Left renal pelvis (tissue), 4 donors: ENCODE measurements around the gene JPT1. TPM values are rescaled to one million over a fixed set of nuclear protein-coding genes. Genes with fewer than 3 reads are reported as not detected.
"Not testable (repeated sequence)": the region's sequence is repeated elsewhere in the genome, so short reads cannot be mapped to it uniquely, and the experiment has no call there.

Experiments
- DNase-seq, 4 donors: peaks; one replicate each; pipeline ENCODE4 v3.0.0-alpha.2; 2013; ENCODE audit warnings: low read depth in 4 of 4, low spot score in 3 of 4
- polyA plus RNA-seq, 4 donors: library from polyadenylated mRNA; unstranded; fragments of 120-200 nt; gene quantifications; one replicate each; pipeline ENCODE4 v1.2.1, GENCODE V29; 2013; ENCODE audit not compliant: insufficient read length in 4 of 4

Gene JPT1
- polyA plus RNA-seq, 4 donors, result 57.9 to 103 (median 92.5) TPM

DNA sequence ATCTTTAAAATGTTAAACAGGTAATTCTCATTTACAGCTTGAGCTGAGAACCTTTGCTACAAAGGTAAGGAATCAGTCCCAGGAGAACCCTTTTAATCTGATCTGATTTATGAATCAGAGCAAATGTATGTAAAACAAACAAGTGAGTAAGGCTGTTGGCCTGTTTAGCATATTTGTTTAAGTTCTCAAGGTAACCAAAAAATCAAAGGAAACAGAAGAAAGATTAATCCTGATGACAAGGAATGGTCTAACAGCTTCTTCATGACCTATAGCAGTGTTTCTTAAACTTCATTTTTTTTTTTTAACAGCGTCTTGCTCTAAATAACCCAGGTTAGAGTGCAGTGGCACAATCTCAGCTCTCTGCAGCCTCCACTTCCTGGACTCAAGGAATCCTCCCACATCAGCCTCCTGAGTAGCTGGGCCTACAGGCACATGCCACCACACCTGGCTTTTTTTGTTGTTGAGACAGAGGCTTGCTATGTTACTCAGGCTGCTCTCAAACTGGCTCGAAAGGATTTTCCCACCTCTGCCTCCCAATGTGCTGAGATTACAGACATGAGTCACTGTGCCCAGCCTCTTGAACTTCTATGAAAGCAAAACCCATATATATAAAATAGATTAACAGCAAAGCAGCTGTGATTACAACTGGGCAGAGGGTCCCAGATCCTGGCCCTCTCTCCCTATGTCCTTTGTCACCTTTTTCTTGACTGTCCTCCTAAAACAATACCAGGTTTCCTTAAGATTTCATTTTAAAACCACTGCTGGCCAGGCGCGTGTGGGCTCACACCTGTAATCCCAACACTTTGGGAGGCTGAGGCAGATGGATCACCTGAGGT, 5.1 kb upstream of the JPT1 start:
- DNase-seq, result no peak

DNA sequence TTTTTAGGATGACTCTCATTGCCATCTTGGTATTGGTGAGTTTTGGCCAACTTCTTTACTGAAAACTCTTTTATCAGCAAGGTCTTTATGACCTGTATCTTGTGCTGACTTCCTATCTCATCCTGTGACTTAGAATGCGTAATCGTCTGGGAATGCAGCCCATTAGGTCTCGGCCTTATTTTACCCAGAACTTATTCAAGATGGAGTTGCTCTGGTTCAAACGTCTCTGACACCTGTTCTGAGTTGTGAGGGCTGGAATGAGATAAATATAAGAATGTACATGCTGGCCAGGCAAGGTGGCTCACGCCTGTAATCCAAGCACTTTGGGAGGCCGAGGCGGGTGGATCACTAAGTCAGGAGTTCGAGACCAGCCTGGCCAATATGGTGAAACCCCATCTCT, 4.2 kb upstream of the JPT1 start:
- DNase-seq, result not testable (repeated sequence)

DNA sequence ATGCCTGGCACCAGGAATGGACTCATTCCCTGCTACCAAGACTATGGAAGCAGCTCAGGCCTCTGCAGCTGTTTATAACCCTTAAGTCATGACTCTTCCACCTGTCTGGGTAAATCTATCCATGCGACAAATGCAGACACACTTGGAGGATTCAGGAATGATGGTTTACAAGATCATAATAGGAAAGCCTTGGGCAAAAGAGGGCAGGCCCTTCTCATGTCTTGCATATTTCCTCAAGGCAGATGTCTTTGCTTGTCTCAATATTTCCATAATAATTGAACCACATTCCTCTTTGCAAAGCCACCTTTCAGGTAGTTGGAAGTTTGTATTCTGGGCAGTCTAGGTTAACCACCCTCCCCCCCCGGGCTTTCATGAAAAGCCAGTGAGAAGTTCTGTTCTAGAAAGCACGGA, 884 bp upstream of the JPT1 start:
- no peak for DNase-seq

DNA sequence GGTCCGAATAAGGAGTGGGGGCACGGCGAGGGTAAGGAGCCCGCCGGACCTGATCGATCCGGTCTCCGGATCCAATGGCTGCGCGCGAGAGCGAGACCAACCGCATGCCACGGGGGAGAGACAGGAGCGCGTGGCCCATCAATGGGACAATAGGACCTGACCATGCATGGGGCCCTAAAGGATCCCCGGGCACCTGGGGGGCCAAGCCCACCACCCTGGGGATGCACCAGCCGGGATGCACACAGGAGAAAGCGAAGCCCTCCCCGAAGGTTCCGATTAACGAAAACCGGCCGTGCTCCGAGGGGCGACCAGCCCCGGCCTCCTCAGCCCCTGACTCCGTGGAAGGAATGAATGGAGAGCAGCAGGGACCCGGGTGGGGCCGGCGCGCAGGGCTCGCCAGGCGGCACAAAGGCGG, 525 bp downstream of the JPT1 start:
- no peak for DNase-seq

DNA sequence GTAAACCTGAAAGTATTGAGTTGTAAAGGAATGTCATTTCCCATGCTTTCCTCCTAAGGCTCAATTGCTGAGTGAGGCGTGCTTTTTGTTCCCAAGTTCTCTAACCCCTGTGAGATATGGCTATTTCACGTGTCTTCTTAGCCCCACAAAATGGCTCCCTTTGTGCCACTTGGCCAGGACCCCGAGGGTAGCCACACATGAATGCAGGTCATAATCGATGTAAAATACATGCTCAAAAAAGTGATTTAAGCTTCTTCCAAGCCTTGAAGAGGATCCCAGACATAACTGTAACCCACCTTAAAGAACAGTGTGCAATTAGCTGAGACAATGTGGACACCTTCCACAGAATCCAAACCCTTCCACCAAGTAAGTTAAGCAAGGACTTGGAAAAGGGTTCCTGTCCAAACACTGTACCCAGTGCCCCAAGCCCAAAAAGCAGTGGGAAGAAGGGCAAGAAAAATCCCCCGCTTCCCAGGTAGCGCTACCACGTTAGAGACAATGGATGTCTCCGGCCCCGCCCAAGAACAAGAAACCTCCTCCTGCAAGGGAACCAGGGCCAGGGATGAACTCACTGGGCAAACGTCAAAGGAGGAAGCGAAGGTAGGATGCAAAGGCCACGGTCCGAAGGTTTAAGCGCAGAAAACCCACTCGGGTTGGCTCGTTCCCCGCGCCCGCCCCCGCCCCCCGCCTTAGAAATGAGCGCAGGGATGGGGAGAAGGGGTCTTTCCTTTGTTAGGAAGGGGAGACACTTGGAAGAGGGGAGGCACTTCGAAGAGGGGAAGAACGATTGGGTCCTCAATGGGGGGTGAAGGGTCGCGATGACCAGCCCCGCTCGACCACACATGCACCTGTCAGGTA, 1.2 kb downstream of the JPT1 start:
- no peak for DNase-seq

DNA sequence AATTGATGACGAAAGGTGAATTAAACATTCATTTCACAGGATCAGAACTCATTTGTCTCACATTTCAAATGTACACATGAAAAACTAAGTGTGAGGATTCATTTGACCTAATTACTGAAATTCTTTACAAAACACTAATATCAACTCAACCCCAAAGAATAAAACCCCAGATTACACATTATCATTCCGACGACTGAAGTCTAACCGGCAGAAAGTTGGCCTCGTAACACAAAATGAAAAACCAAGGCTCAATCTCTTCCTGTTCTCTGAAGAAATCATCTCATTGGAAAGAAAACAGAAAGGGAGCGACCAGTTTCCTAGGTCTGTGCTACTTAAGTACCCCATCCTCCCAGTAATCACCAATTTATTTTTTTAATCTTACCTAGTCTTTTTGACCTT, 1.8 kb downstream of the JPT1 start:
- DNase-seq, result no peak

DNA sequence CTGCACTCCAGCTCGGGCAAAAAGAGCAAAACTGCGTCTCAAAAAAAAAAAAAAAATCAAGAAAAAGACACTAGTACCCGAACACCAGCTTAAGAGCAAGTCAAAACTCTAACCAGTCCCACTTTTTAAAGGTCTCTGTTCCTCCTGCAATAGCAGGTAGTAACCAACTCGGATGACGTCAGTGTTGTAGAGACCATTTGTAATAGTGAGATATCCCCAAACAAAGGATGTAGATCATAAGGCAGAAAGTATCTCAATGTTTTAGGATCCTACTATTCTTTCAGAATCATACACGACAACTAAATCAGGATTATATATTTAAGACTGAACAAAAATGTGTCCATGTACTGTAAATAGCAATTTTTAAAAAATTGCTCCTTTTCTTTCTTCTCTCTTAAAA, 2.4 kb downstream of the JPT1 start:
- no peak for DNase-seq

DNA sequence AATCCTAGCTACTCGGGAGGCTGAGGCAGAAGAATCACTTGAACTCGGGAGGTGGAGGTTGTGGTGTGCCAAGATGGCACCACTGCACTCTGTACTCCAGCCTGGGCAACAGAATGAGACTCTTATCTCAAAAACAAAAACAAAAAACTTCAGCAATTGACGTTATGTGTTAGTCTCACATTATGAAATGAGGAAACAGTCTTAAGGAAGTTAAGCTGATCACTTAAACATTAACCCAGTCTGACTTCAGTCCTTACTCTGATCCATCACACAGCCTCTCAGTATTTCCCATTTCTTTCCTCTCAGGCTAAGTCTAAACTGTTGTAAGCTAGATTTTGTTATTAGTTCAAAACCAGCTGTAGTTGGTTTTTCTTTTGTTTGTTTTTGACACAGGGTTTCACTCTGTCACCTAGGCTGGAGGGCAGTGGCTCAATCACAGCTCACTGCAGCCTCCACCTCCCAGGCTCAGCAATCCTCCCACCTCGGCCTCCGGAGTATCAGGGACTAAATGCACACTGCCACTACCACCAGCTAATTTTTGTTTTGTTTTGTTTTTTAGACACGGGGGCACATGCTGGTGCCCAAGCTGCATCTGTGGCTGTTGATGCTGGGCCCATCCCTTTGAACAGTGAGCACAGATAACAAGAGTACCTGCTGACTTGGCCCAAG, 6.3 kb downstream of the JPT1 start:
- DNase-seq, result no peak

DNA sequence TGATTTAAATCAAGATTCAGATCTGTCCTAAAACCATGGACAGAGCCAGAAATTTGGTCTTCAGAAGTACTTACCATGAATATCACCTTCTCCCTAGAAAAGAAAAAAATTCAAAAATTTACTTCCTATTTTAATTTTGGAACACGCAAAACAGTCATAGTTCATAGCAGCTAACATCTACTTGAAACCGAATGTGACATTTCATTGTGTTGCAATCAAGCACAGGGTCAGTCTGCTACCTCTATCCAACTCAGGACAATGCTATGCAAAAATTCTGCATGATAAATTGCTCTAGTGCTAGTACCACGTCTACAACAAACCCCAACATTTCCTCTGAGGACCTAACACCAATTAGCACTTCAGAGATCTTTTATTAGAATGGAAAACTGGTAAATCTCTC, 7.7 kb downstream of the JPT1 start:
- DNase-seq, result no peak

DNA sequence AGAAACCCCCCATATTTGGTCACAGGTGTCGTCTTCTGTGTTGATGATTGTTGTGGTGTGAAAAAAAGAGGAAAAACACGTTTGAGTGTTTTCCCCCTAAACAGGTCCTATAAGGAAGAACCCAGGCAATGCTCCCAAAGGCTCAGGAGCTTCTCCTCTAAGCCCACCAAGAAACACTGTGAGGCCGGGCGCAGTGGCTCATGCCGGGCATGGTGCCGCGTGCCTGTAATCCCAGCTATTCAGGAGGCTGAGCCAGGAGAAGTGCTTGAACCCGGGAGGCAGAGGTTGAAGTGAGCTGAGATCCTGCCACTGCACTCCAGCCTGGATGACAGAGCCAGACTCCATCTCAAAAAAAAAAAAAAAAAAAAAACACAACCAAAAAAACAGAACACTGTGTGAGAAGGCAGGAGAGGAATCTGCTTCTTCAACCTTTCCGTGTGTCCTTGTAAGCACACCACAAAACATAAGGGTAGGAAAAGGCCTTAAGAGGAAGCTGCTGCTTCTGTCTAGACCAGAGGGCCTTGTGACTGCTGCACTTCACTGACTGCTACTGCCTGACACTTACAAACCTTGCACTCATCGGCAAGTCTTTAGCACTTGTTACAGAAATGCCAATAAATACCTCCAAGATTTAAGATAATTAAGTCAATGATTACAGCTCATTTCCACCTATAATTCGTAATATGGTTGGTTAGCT, 9.3 kb downstream of the JPT1 start:
- DNase-seq, result no peak

DNA sequence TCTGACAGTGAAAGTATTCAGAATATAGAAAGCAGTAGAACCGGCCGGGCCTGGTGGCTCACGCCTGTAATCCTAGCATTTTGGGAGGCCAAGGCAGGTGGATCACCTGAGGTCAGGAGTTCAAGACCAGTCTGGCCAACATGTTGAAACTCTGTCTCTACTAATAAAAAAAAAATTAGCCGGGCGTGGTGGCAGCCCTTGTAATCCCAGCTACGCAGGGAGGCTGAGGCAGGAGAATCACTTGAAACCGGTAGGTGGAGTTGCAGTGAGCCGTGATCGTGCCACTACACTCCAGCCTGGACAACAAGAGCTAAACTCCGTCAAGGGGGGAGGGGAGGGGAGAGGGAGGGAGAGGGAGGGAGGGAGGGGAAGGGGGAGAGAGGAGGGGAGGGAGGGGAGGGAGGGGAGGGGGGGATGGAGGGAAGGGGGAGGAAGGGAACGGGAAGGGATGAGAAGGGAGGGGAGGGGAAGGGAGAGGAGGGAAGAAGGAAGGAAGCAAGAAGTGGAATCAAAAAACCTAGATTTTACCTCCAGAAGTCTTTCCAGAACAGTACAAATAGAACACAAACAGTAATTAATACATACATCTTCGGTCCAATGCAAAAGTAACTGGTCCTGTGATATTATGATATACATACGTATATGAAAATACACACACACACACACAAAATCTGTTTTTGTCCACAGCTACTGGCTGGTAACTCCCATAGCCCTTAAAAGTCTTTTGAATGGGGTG, 11.9 kb downstream of the JPT1 start:
- DNase-seq, result no peak

DNA sequence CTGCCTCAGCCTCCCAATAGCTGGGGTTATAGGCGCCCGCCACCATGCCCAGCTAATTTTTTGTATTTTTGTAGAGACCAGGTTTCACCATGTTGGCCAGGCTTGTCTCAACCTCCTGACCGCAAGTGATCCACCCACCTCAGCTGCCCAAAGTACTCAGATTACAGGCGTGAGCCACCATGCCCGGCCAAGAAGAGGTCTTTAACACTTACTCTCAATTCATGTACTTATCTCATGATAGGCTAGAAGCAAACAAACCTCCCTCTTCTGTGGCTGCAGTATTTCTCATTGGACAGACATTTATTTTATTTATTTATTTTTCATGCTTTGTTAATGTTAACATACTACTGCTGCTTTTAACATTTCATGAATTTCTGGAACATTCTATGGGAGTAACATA, 15.8 kb downstream of the JPT1 start:
- DNase-seq, result no peak

DNA sequence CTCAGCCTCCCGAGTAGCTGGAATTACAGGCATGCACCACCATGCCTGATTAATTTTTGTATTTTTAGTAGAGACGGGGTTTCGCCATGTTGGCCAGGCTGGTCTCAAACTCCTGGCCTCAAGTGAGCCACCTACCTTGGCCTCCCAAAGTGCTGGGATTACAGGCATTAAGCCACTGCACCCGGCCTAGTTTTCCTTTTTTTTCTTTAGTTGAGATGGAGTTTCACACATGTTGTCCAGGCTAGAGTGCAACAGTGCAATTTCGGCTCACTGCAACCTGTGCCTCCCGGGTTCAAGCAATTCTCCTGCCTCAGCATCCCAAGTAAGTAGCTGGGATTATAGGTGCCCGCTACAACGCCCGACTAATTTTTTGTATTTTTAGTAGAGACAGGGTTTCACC, 16.6 kb downstream of the JPT1 start:
- DNase-seq, result not testable (repeated sequence)

DNA sequence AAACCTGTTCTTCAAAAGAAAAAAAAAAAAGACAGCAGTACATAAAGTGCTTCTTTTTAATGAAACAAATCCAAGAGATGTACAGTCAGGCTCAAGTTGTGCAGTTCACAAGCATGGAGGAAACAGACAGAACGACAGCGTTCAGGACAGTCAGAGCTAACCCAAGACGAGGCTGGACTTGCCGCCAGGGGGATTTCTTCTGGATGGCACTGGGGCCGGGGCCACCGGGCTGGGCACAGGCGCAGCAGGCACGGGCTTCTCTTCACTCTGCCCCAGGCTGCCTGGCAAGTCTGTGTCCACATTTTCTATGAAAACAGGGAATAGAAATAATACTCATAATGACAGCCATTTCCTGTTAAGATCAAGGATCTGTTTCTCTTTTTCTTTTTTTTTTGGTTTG, 18.4 kb downstream of the JPT1 start:
- DNase-seq, result no peak

DNA sequence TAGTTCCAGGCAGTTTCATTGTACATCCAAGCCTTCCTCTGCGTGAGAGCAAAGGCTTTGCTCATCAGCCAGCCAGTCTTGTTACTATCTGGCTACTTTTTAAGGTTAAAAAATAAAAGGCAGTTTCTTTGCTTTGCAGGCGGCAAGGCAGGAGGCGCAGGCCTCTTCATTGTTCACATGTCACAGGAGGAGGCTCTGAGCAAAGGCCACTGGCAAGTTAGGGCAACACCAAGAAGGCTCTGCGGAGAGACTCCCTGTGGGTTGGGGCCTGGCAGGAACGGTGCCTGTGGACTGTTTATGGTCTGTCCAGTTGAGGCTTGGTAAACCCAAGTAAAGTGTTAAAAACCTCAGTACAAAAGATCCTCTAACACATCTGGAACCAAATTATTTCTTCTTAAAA, 18.9 kb downstream of the JPT1 start:
- DNase-seq, result no peak

DNA sequence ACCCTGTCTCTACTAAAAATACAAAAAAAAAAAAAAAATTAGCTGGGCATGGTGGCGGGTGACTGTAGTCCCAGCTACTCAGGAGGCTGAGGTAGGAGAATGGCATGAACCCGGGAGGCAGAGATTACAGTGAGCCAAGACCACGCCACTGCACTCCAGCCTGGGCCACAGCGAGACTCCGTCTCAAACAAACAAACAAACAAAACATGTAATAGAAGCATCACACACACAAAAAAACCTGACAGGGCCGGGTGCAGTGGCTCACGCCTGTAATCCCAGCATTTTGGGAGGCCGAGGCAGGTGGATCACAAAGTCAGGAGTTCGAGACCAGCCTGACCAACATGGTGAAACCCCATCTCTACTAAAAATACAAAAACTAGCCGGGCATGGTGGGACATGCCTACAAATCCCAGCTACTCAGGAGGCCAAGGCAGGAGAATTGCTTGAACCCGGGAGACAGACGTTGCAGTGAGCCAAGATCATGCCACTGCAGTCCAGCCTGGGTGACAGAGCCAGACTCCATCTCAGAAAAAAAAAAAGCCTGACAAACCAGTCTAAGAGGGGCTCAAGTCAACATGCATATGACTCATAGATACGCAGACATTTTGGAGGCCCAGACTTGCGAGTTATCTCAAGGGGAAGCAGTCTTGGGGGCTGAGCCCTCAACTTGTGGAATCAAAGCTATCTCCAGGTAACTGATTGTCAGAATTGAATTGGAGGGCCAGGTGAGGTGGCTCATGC, 20.5 kb downstream of the JPT1 start:
- not testable (repeated sequence) for DNase-seq

DNA sequence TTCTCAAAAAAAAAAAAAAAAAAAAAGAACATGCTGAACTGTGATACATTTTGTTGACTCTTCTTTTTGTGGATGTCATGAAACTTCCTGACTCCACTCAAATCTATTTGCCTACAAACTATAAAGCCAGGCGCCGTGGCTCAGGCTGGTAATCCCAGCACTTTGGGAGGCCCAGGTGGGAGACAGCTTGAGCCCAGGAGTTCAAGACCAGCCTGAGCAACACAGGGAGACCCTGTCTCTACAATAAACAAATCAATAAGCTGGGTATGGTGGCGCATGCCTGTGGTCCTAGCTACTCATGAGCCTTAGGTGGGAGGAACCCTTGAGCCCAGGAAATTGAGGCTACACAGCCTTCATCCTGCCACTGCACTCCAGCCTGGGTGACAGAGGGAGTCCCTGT, 21.3 kb downstream of the JPT1 start:
- no peak for DNase-seq

DNA sequence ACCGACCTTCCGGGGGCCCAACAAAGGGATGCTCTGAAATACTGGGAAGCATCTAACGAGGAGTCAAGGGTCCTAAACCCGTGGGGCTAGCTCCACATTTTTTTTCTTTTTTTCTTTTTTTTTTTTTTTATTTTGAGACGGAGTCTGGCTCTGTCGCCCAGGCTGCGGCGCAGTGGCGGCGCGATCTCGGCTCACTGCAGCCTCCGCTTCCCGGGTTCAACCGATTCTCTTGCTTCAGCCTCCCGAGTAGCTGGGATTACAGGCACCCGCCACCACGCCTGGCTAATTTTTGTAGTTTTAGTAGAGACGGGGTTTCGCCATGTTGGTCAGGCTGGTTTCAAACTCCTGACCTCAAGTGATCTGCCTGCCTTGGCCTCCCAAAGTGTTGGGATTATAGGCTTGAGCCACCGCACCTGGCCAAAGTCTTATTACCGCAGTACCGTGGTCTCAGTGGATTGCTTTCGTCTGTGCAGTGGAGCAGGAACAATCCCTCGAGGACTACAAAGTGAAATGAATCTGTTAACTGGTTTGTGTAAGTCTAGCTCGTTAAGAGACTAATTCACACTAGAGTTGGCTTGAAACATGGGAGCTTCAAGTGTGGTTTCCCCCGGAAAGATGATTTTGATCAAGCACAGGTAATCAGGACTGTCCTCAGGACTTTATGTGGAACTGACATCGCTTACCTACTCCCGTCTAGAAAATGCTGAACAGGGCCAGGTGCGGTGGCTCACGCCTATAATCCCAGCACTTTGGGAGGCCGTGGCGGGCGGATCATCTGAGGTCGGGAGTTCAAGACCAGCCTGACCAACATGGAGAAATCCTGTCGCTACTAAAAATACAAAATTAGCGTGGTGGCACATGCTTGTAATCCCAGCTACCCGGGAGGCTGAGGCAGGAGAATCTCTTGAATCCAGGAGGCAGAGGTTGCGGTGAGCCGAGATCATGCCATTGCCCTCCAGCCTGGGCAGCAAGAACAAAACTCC, 22.0 kb downstream of the JPT1 start:
- DNase-seq, result not testable (repeated sequence)
